Fibroblast of lung (primary cell): ENCODE data around the gene NR4A1. TPM values are rescaled to one million over a fixed set of nuclear protein-coding genes. Genes with fewer than 3 reads are reported as not detected.

Experiments used
- DNase-seq, 2 donors: peaks; one replicate each; pipeline versions ENCODE4 v3.0.0 to v3.0.0-alpha.2; 2010; ENCODE audit warnings: low read depth in 2 of 2
- H2AFZ ChIP-seq: 2 replicates; pipeline ENCODE4 v1.5.1; 2012; ENCODE audit warnings: low read length, control low read depth, inconsistent platforms
- H3K27ac ChIP-seq: 2 replicates; pipeline ENCODE4 v1.5.1; 2011; ENCODE audit warnings: low read length, control low read depth; ENCODE audit not compliant: insufficient read depth
- H3K27me3 ChIP-seq: 2 replicates; pipeline ENCODE4 v1.5.1; 2011; ENCODE audit warnings: mild to moderate bottlenecking, low read length; ENCODE audit not compliant: control insufficient read depth, insufficient read depth
- H3K36me3 ChIP-seq: 2 replicates; pipeline ENCODE4 v1.5.1; 2011; ENCODE audit warnings: low read length; ENCODE audit not compliant: control insufficient read depth, insufficient read depth
- H3K4me1 ChIP-seq: 2 replicates; pipeline ENCODE4 v1.5.1; 2011; ENCODE audit warnings: low read length; ENCODE audit not compliant: control insufficient read depth, insufficient read depth; ENCODE audit errors: extremely low read depth
- H3K4me2 ChIP-seq: 2 replicates; pipeline ENCODE4 v1.5.1; 2011; ENCODE audit warnings: low read length, control low read depth; ENCODE audit not compliant: insufficient read depth; ENCODE audit errors: extremely low read depth
- H3K4me3 ChIP-seq, 4 experiments: fragments of 200-600 bp in 1 of 4; sonication (generic) in 1 of 4; replicated peaks in 1 of 4; 2 replicates each; pipeline ENCODE4 v1.5.1; 2011 to 2016; ENCODE audit warnings: low read length in 4 of 4, low read depth in 3 of 4, mild to moderate bottlenecking in 3 of 4, control low read depth in 2 of 4, inconsistent platforms in 1 of 4, mixed read lengths in 1 of 4; ENCODE audit not compliant: insufficient read depth in 1 of 4; ENCODE audit errors: control extremely low read depth in 1 of 4
- H3K79me2 ChIP-seq: 2 replicates; pipeline ENCODE4 v1.5.1; 2012; ENCODE audit warnings: mild to moderate bottlenecking, low read length, inconsistent platforms; ENCODE audit not compliant: control insufficient read depth, insufficient read depth
- H3K9ac ChIP-seq: 2 replicates; pipeline ENCODE4 v1.5.1; 2011; ENCODE audit warnings: mild to moderate bottlenecking, low read length, control low read depth; ENCODE audit not compliant: insufficient read depth
- H3K9me3 ChIP-seq: 2 replicates; pipeline ENCODE4 v1.5.1; 2012; ENCODE audit warnings: low read depth, low read length; ENCODE audit not compliant: control insufficient read depth, insufficient read depth
- H4K20me1 ChIP-seq: 2 replicates; pipeline ENCODE4 v1.5.1; 2011; ENCODE audit warnings: low read length; ENCODE audit not compliant: control insufficient read depth, insufficient read depth; ENCODE audit errors: extremely low read depth
- CTCF ChIP-seq, 2 donors: IDR thresholded peaks in 1 of 2; conservative IDR thresholded peaks in 1 of 2; 1 replicate in 1 of 2; 2 replicates in 1 of 2; pipeline ENCODE4 v1.5.1; 2011 to 2012; ENCODE audit warnings: low read length in 2 of 2, control low read depth in 1 of 2, inconsistent platforms in 1 of 2, low read depth in 1 of 2, mild to moderate bottlenecking in 1 of 2
- EZH2 ChIP-seq: IDR thresholded peaks from 2 replicates; pipeline ENCODE4 v1.5.1; 2012; ENCODE audit warnings: low read length, control low read depth, mild to moderate bottlenecking; ENCODE audit errors: missing control alignments
- polyA plus RNA-seq, 2 donors: library from polyadenylated mRNA; depleted of rRNA in 1 of 2; stranded (reverse) in 1 of 2; unstranded in 1 of 2; fragments of >200 nt; gene quantifications; 2 replicates each; pipeline ENCODE4 v1.2.1, GENCODE V29; 2011 to 2012; ENCODE audit warnings: missing spikeins in 1 of 2
- total RNA-seq: library from RNA; depleted of rRNA; stranded (reverse); fragments of >200 nt; gene quantifications from 2 replicates; pipeline ENCODE4 v1.2.1, GENCODE V29; 2014

Gene NR4A1
- total and polyA plus RNA-seq, 2 donors (not counting 1 experiment from before 2014, with no cell fraction given) = 3.8 to 4.1 TPM

- Histone ChIP-seq H3K4me2 (no peak overlapping the region), H2AFZ (no peak overlapping the region), H3K79me2 (no peaks in the 10 kb centered on the region), H3K36me3 (peaks cover 6% of the 10 kb centered on the region), H3K9me3 (no peaks in the 10 kb centered on the region), H3K27me3 (no peaks in the 10 kb centered on the region), H3K4me1 (peaks cover 10% of the 10 kb centered on the region), H3K9ac (no peak overlapping the region), H4K20me1 (no peaks in the 10 kb centered on the region), H3K27ac (no peak overlapping the region), H3K4me3 (no peak overlapping the region)
- no peak for DNase-seq
- TF ChIP-seq CTCF (conservative IDR thresholded peaks at IDR 0.05 in 1 of 2, IDR thresholded peaks at IDR 0.05 in 1 of 2; ENCODE audit: low read depth in 1 of 2, low read length in 2 of 2) (no peak), EZH2 (no peak)
Observed at GRCh38 chr12:52061470-52062166, 10.4 kb downstream of the NR4A1 start.

- Histone ChIP-seq H2AFZ (no peak overlapping the region), H4K20me1 (no peaks in the 10 kb centered on the region), H3K36me3 (peaks cover 3% of the 10 kb centered on the region), H3K9ac (no peak overlapping the region), H3K79me2 (no peaks in the 10 kb centered on the region), H3K27ac (no peak overlapping the region), H3K9me3 (no peaks in the 10 kb centered on the region), H3K4me3 (no peak overlapping the region), H3K27me3 (no peaks in the 10 kb centered on the region), H3K4me2 (no peak overlapping the region), H3K4me1 (peaks cover 10% of the 10 kb centered on the region)
- DNase-seq = peak in 1 of 2 donors; percentile 35
- no peak for TF ChIP-seq EZH2
- TF ChIP-seq CTCF (conservative IDR thresholded peaks at IDR 0.05 in 1 of 2, IDR thresholded peaks at IDR 0.05 in 1 of 2; ENCODE audit: low read depth in 1 of 2, low read length in 2 of 2) = no peak
Observed at GRCh38 chr12:52062167-52063081, 11.2 kb downstream of the NR4A1 start.
